ENCODE data around the gene RTN4R. TPM values are rescaled to one million over a fixed set of nuclear protein-coding genes. Genes with fewer than 3 reads are reported as not detected.
"Not testable (repeated sequence)": the region's sequence is repeated elsewhere in the genome, so short reads cannot be mapped to it uniquely, and the experiment has no call there.

RTN4R gene
- total and polyA plus RNA-seq, 2 donors from 2014 or later: 1.2 to 2.5 TPM

DNA sequence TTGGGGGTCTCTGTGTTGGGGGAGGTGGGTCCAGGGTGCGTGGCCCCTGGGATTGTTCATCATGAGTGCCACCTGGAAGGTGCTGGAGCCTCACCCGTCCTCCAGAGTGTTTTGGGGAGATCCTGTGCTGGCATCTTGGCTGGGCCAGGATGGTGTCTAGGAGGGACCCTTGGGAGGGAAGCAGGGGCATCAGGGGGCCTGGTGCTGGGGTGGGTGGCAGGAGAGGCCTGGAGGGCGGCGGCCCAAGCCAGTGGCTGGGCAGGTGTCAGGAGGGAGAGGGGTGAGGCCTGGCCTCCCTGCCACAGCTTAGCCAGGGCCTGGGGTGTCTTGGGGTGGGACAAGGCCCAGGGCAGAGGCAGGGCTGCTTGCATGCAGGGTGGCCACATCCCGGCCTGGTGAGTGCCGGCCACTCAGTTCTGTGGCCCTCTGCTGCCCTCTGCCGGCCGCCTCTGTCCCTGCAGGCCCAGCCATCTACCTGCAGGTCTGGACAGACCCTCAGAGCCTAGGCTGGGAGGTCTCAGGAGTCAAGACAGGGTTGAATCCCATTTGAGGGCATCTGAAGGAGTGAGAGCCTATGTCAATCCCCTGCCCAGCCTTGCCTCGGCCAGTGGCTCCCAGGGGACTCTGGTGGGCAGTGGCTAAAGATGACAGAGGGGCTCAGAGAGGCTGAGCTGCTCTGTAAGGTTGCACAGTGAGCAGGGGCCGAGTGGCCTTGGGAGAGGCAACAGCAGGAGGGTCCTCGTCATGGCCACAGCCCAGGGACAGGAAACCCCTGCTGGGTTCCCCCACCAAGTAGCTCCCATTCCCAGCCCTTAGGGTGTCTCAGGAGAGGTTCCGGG lies 17.6 kb upstream of the RTN4R start:
- FAIRE-seq; H3K9ac ChIP-seq (ENCODE audit: low read length in 3 of 3); H3K27ac ChIP-seq (ENCODE audit: low read depth in 2 of 2, low read length in 2 of 2); H3K4me3 ChIP-seq (ENCODE audit: low read length in 3 of 3); intact Hi-C loops (cut with DNase I); H3K27me3 ChIP-seq (ENCODE audit: control insufficient read depth, insufficient read depth, low read length); H3K36me3 ChIP-seq (ENCODE audit: control insufficient read depth in 2 of 3, insufficient read depth in 3 of 3, low read length in 3 of 3); H3K9me3 ChIP-seq (ENCODE audit: control insufficient read depth in 2 of 3, insufficient read depth in 1 of 3, low read length in 3 of 3); H3K4me1 ChIP-seq (ENCODE audit: control insufficient read depth in 2 of 3, insufficient read depth in 2 of 3, low read depth in 1 of 3, low read length in 3 of 3): not testable (repeated sequence)
- TF ChIP-seq, protein P1, sequence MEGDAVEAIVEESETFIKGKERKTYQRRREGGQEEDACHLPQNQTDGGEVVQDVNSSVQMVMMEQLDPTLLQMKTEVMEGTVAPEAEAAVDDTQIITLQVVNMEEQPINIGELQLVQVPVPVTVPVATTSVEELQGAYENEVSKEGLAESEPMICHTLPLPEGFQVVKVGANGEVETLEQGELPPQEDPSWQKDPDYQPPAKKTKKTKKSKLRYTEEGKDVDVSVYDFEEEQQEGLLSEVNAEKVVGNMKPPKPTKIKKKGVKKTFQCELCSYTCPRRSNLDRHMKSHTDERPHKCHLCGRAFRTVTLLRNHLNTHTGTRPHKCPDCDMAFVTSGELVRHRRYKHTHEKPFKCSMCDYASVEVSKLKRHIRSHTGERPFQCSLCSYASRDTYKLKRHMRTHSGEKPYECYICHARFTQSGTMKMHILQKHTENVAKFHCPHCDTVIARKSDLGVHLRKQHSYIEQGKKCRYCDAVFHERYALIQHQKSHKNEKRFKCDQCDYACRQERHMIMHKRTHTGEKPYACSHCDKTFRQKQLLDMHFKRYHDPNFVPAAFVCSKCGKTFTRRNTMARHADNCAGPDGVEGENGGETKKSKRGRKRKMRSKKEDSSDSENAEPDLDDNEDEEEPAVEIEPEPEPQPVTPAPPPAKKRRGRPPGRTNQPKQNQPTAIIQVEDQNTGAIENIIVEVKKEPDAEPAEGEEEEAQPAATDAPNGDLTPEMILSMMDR (IDR thresholded peaks at IDR 0.05; ENCODE audit: borderline replicate concordance, extremely low read depth, insufficient read depth): peak; percentile 89
- peak; percentile 49 to 89 (median 79) for DNase-seq

DNA sequence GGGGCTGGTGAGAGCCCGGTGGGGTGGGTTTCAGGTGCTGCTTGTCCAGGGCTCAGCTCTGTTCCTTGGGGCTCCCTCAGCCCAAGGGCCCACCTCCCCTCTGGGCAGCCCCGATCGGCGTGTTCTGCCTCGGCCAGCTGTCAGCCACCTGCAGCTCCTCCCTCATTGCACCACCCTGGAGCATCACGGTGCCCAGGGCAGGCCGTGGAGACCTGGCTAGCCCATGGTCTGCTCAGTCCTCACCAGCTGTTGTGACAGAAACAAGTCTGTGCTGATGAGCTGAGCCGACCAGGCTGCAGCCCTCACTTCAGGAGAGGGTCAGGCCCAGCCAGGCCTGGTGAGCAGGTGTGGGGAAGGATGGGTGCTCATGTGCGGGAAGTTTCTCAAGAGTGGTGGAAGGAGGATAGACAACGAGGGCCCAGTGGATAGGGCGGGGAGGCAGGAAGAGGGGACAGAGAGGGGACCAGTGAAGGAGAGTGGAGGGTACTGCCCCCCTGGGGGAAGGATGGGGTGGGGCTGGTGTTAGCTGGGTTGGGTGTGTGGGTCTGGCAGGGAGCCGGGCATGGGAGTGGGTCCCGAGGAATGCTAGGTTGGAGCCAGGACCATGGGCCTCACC lies 16.5 kb upstream of the RTN4R start:
- H3K4me1 ChIP-seq (ENCODE audit: control insufficient read depth in 2 of 3, insufficient read depth in 2 of 3, low read depth in 1 of 3, low read length in 3 of 3): no peaks in the 10 kb centered on the region
- no peaks in the 10 kb centered on the region for H3K9me3 ChIP-seq (ENCODE audit: control insufficient read depth in 2 of 3, insufficient read depth in 1 of 3, low read length in 3 of 3)
- intact Hi-C loops (cut with DNase I): no loop called here
- H3K36me3 ChIP-seq (ENCODE audit: control insufficient read depth in 2 of 3, insufficient read depth in 3 of 3, low read length in 3 of 3): no peaks in the 10 kb centered on the region
- DNase-seq: no peak
- TF ChIP-seq, protein P1 (IDR thresholded peaks at IDR 0.05; ENCODE audit: borderline replicate concordance, extremely low read depth, insufficient read depth): no peak
- no peak overlapping the region for H3K9ac ChIP-seq (ENCODE audit: low read length in 3 of 3)
- no peak for FAIRE-seq
- H3K4me3 ChIP-seq (ENCODE audit: low read length in 3 of 3): no peak overlapping the region
- H3K27me3 ChIP-seq (ENCODE audit: control insufficient read depth, insufficient read depth, low read length): no peaks in the 10 kb centered on the region
- no peak overlapping the region for H3K27ac ChIP-seq (ENCODE audit: low read depth in 2 of 2, low read length in 2 of 2)

DNA sequence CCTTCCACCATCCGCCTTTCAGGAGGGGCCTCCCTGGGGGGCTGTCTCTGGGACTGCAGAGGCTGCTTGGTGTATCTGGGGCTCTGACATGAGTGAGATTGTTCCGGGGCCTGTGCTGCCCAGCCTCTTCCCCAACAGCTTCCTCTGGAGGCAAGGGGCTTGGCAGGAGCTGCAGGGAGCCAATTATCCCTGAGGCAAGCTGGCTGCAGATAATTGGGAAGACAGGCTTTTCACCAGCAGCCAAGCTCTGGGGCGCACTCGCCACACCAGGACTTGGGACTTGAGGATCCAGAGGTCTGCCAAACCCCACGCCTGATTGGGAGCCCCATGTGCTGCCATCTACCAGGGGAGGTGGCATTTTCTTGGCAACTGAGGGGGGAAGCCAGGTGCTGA lies 15.6 kb upstream of the RTN4R start:
- no peak overlapping the region for H3K4me3 ChIP-seq (ENCODE audit: low read length in 3 of 3)
- TF ChIP-seq, protein P1 (IDR thresholded peaks at IDR 0.05; ENCODE audit: borderline replicate concordance, extremely low read depth, insufficient read depth): no peak
- intact Hi-C loops (cut with DNase I): no loop called here
- FAIRE-seq: no peak
- no peaks in the 10 kb centered on the region for H3K4me1 ChIP-seq (ENCODE audit: control insufficient read depth in 2 of 3, insufficient read depth in 2 of 3, low read depth in 1 of 3, low read length in 3 of 3)
- no peaks in the 10 kb centered on the region for H3K36me3 ChIP-seq (ENCODE audit: control insufficient read depth in 2 of 3, insufficient read depth in 3 of 3, low read length in 3 of 3)
- H3K27me3 ChIP-seq (ENCODE audit: control insufficient read depth, insufficient read depth, low read length): no peaks in the 10 kb centered on the region
- DNase-seq: no peak
- H3K27ac ChIP-seq (ENCODE audit: low read depth in 2 of 2, low read length in 2 of 2): no peak overlapping the region
- H3K9ac ChIP-seq (ENCODE audit: low read length in 3 of 3): no peak overlapping the region
- H3K9me3 ChIP-seq (ENCODE audit: control insufficient read depth in 2 of 3, insufficient read depth in 1 of 3, low read length in 3 of 3): no peaks in the 10 kb centered on the region
